ENCODE measurements around the gene CYBA.

The CYBA gene

GRCh38 chr16:88640498-88641247 lies 10.2 kb downstream of the CYBA start:
- no peak for TF ChIP-seq CTCF (IDR thresholded peaks at IDR 0.05; ENCODE audit: insufficient read depth, low read depth, low read length, missing control alignments)
- no peak overlapping the region for H3K4me3 ChIP-seq (ENCODE audit: low read depth, low read length)
- DNase-seq (ENCODE audit: low read depth) = no peak

GRCh38 chr16:88640039-88640495 lies 10.8 kb downstream of the CYBA start:
- no peak overlapping the region for H3K4me3 ChIP-seq (ENCODE audit: low read depth, low read length)
- DNase-seq (ENCODE audit: low read depth) = no peak
- TF ChIP-seq CTCF (IDR thresholded peaks at IDR 0.05; ENCODE audit: insufficient read depth, low read depth, low read length, missing control alignments) = no peak

- no peak overlapping the region for H3K4me3 ChIP-seq (ENCODE audit: low read depth, low read length)
- TF ChIP-seq CTCF (IDR thresholded peaks at IDR 0.05; ENCODE audit: insufficient read depth, low read depth, low read length, missing control alignments) = no peak
- DNase-seq (ENCODE audit: low read depth) = no peak
Observed at GRCh38 chr16:88639231-88640038, 11.4 kb downstream of the CYBA start.

GRCh38 chr16:88638323-88639230 lies 12.3 kb downstream of the CYBA start, which contains the start of gene IL17C:
Gene IL17C, plus strand, starts transcription at chr16:88638572. Its CDS starts 70 bp downstream, at chr16:88638642.
- no peak for TF ChIP-seq CTCF (IDR thresholded peaks at IDR 0.05; ENCODE audit: insufficient read depth, low read depth, low read length, missing control alignments)
- DNase-seq (ENCODE audit: low read depth) = no peak
- no peak within 1 kb of the TSS for H3K4me3 ChIP-seq (ENCODE audit: low read depth, low read length)

GRCh38 chr16:88636488-88637265 lies 14.2 kb downstream of the CYBA start:
- no peak overlapping the region for H3K4me3 ChIP-seq (ENCODE audit: low read depth, low read length)
- no peak for DNase-seq (ENCODE audit: low read depth)
- no peak for TF ChIP-seq CTCF (IDR thresholded peaks at IDR 0.05; ENCODE audit: insufficient read depth, low read depth, low read length, missing control alignments)

All from GM12865 (cell line).